Measurements from ENCODE around the gene CCDC9. TPM values are rescaled to one million over a fixed set of nuclear protein-coding genes. Genes with fewer than 3 reads are reported as not detected.

Gene CCDC9
- total and polyA plus RNA-seq, 2 of the 8 experiments (the other 6 are each of a cell fraction or from before 2014, with no cell fraction given) = 3.7 to 29.8 TPM

GRCh38 chr19:47269596-47269995 lies 13.3 kb downstream of the CCDC9 start:
- H2AFZ ChIP-seq (ENCODE audit: low read length) = no peak overlapping the region
- no peak overlapping the region for H3K23ac ChIP-seq (ENCODE audit: insufficient read length)
- DNase-seq (ENCODE audit: low read depth in 1 of 2, low spot score in 2 of 2) = no peak

More at GRCh38 chr19:47269596-47269995, 13.3 kb downstream of the CCDC9 start:
- Histone ChIP-seq H2BK5ac (ENCODE audit: low read depth, low read length) (no peak overlapping the region), H3K14ac (ENCODE audit: insufficient read length) (no peak overlapping the region), H2BK120ac (replicated peaks; ENCODE audit: low read depth, low read length) (no peak overlapping the region), H3K56ac (replicated peaks; ENCODE audit: insufficient read length, low read depth, low read length) (no peak overlapping the region), H3K9me3 (ENCODE audit: insufficient read depth in 2 of 2, low read depth in 1 of 2, low read length in 1 of 2) (no peaks in the 10 kb centered on the region), H3K9ac (replicated peaks in 1 of 4; ENCODE audit: extremely low read depth in 1 of 4, low read depth in 3 of 4, low read length in 3 of 4) (no peak overlapping the region), H2AK5ac (ENCODE audit: low read depth, low read length) (no peak overlapping the region), H3K4me2 (ENCODE audit: insufficient read depth in 1 of 2, low read depth in 2 of 2, low read length in 2 of 2) (no peak overlapping the region), H3K27me3 (replicated peaks in 1 of 4; ENCODE audit: control insufficient read depth in 3 of 4, extremely low read depth in 1 of 4, insufficient read depth in 3 of 4, low read length in 3 of 4) (no peaks in the 10 kb centered on the region), H4K91ac (replicated peaks; ENCODE audit: insufficient read length, low read length) (no peak overlapping the region), H3K36me3 (ENCODE audit: control insufficient read depth in 2 of 4, insufficient read depth in 4 of 4, low read length in 3 of 4) (peaks cover 5 to 29% (median 15%) of the 10 kb centered on the region in 4 experiments; a peak in 6 of 8 replicates), H3K79me2 (ENCODE audit: control insufficient read depth in 1 of 2, insufficient read depth in 2 of 2, low read length in 2 of 2) (no peaks in the 10 kb centered on the region), H3K79me1 (ENCODE audit: low read depth, low read length) (no peaks in the 10 kb centered on the region; the same call in 1 of the 2 replicates), H4K20me1 (replicated peaks in 1 of 2; ENCODE audit: control insufficient read depth in 1 of 2, insufficient read depth in 2 of 2, low read length in 2 of 2) (peaks cover 3 to 13% of the 10 kb centered on the region in 2 experiments), H2BK15ac (ENCODE audit: low read length) (no peak overlapping the region), H3K4me1 (replicated peaks in 1 of 4; ENCODE audit: control insufficient read depth in 3 of 4, insufficient read depth in 4 of 4, low read length in 3 of 4) (peaks cover 0 to 12% (median 5%) of the 10 kb centered on the region in 4 experiments; a peak in 6 of 7 replicates), H2BK12ac (ENCODE audit: low read depth, low read length) (no peak overlapping the region), H3K4me3 (ENCODE audit: extremely low read depth in 1 of 4, insufficient read depth in 2 of 4, low read depth in 3 of 4, low read length in 4 of 4) (no peak overlapping the region), H3K27ac (ENCODE audit: low read depth, low read length) (no peak overlapping the region), H2BK20ac (ENCODE audit: low read length) (no peak overlapping the region), H3K4ac (replicated peaks; ENCODE audit: insufficient read length, low read depth, low read length) (no peak overlapping the region), H3K18ac (ENCODE audit: extremely low read depth, low read length) (no peak overlapping the region), H3K23me2 (ENCODE audit: low read depth, low read length) (peaks cover 19% of the 10 kb centered on the region), H4K8ac (ENCODE audit: extremely low read depth, insufficient read depth, low read length) (no peak overlapping the region), H4K5ac (ENCODE audit: insufficient read length, low read depth, low read length) (no peak overlapping the region)
- 94% methylated on average over 7 of the region's 7 CpGs; no CpG with 5 or more reads in 1 of the 2 experiments for WGBS, 2 experiments (ENCODE audit: extremely low coverage in 1 of 2, insufficient coverage in 1 of 2, insufficient read length in 1 of 2, insufficient replicate concordance in 2 of 2, low coverage in 1 of 2, low lambda C conversion rate in 2 of 2, missing lambda C conversion rate in 1 of 2)
- TF ChIP-seq SP4 (IDR thresholded peaks at IDR 0.05; ENCODE audit: low read length) (no peak), SUZ12 (IDR thresholded peaks at IDR 0.05; ENCODE audit: low read length) (no peak)
- CTCF ChIA-PET (ENCODE audit: partially characterized antibody) = interaction anchor here (0.5 to 1.0 kb wide), 2 partner anchors 16 to 236 kb away, joined by 3 to 5 read pairs; no protein-coding TSS in a partner anchor
- no peak for FAIRE-seq
- POLR2A ChIA-PET (ENCODE audit: partially characterized antibody) = interaction anchor here (0.6 to 6.2 kb wide), 4 partner anchors 9 to 25 kb away, joined by 3 to 49 read pairs (median 4); no protein-coding TSS in a partner anchor

All from H1 (cell line).